NCI-H146 treated with DMSO at 0.1 percent for 48 hours (cell line): ENCODE results near the gene TAP2.

ENCODE experiments used
- DNase-seq: peaks from one replicate; lab custom pipeline; 2025; ENCODE audit not compliant: unreplicated experiment; lab: John Stamatoyannopoulos, UW

The TAP2 gene

DNA sequence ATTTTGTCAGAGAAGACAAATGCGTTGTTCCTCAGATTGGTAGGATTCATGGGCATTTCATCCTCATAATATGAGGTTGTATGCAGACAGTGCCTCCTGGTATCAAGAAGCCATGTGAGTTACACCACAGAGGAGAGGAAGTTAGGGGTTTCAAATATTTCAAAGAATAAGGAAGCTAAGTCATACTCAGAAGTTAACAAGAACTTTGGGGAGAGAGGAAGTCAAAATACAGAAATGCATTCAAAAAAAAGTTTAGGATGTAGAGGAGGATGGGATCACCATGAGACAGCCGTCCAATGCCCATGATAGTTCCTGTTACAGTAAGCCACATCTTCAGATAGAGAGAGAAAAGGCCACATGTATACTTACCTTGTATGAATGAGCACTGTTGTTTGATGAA, 44.0 kb downstream of the TAP2 start:
- DNase-seq, result no peak

DNA sequence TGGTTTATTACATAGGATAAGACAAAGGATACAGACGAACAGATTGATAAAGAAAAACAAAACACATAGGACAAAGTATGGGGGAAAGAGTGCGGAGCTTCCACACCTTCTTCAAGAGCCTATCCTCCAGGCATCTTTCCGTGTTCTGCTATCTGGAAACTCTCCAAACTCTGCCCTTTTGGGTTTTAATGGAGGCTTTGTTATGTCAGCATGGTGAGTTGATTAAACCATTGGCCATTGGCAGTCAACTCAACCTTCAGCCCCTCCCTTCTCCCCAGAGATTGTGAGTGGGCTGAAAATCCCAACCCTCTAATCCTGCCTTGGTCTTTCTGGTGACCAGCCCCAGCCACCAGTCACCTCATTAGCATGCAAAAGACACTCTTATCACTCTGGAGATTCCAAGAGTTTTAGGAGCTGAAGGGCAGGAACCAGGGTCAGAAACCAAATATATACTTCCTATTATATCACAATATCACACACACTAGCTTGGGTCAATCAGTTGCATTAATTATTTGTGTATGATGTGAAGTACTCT, 45.6 kb downstream of the TAP2 start:
- no peak for DNase-seq

DNA sequence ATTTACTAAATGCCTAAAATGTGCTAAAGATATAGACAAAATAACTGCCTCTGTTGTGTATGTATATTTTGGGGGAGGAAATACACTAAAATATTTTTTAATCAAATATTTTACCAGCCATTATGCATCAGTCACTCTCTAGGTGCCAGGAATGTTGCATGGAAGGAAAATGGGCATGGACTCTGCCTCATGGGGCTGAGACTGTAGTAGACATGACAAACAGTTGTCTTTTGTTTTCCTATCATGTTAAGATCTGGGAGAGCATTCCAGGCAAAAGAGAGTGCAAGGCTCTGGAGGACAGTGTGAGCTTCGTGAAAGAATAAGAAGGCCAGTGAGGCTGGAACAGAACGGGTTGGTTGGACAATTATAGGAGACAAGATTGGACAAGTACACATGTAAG, 48.2 kb downstream of the TAP2 start:
- no peak for DNase-seq
